PC-9 (cell line): Measurements from ENCODE around the gene CMKLR1. TPM values are rescaled to one million over a fixed set of nuclear protein-coding genes. Genes with fewer than 3 reads are reported as not detected.

ENCODE experiments used
- BruUV-seq: library from RNA; stranded (reverse); fragments of 400-500 nt; replicated peaks from 2 replicates; lab custom pipeline; 2021; lab: Mats Ljungman, UMichigan
- CTCF ChIA-PET: fragments of 300-600 bp; sonication (Branson Sonifier 250); formaldehyde crosslinking; loops from one replicate; lab custom pipeline; 2022; ENCODE audit warnings: antibody characterized with exemption; lab: Charles Lee
- POLR2A ChIA-PET: fragments of 300-600 bp; sonication (Branson Sonifier 250); formaldehyde crosslinking; loops from one replicate; lab custom pipeline; 2022; ENCODE audit warnings: antibody characterized with exemption; ENCODE audit not compliant: unreplicated experiment; lab: Charles Lee
- DNase-seq, 2 experiments: peaks; one replicate each; pipeline versions ENCODE4 v3.0.0 to v3.0.0-alpha.2; 2015 to 2022; ENCODE audit warnings: mixed read lengths in 1 of 2
- H2AFZ ChIP-seq: fragments of 200-600 bp; sonication (generic); 2 replicates; pipeline ENCODE4 v1.8.1; 2017; ENCODE audit warnings: antibody characterized with exemption
- H3F3A ChIP-seq: fragments of 200-600 bp; sonication (generic); 2 replicates; pipeline ENCODE4 v1.8.1; 2017; ENCODE audit warnings: antibody characterized with exemption, mild to moderate bottlenecking, low read depth; ENCODE audit not compliant: insufficient read depth
- H3K27ac ChIP-seq: fragments of 200-600 bp; sonication (generic); 2 replicates; pipeline ENCODE4 v1.6.1; 2016; ENCODE audit warnings: mixed run types
- H3K27me3 ChIP-seq: fragments of 200-600 bp; sonication (generic); 2 replicates; pipeline ENCODE4 v1.6.1; 2016; ENCODE audit warnings: low read depth, mixed run types; ENCODE audit not compliant: insufficient read depth
- H3K36me3 ChIP-seq: fragments of 200-600 bp; sonication (generic); 2 replicates; pipeline ENCODE4 v1.6.1; 2016; ENCODE audit warnings: low read depth, mixed run types
- H3K4me1 ChIP-seq: fragments of 200-600 bp; sonication (generic); replicated peaks from 2 replicates; pipeline ENCODE4 v1.6.1; 2016; ENCODE audit warnings: mixed run types; ENCODE audit not compliant: insufficient read depth
- H3K4me2 ChIP-seq: fragments of 200-600 bp; sonication (generic); 2 replicates; pipeline ENCODE4 v1.6.1; 2017; ENCODE audit warnings: mixed run types
- H3K4me3 ChIP-seq: fragments of 200-600 bp; sonication (generic); 2 replicates; pipeline ENCODE4 v1.6.1; 2016; ENCODE audit warnings: mixed run types
- H3K79me2 ChIP-seq: fragments of 200-600 bp; sonication (generic); 2 replicates; pipeline ENCODE4 v1.6.1; 2017; ENCODE audit warnings: low read depth, mixed run types
- H3K9me2 ChIP-seq: fragments of 200-600 bp; sonication (generic); 2 replicates; pipeline ENCODE4 v1.8.1; 2017; ENCODE audit warnings: mild to moderate bottlenecking; ENCODE audit not compliant: insufficient read depth
- H3K9me3 ChIP-seq: fragments of 200-600 bp; sonication (generic); 2 replicates; pipeline ENCODE4 v1.8.1; 2016; ENCODE audit warnings: low read depth; ENCODE audit not compliant: insufficient read depth
- H4K20me1 ChIP-seq: fragments of 200-600 bp; sonication (generic); 2 replicates; pipeline ENCODE4 v1.8.1; 2017; ENCODE audit not compliant: insufficient read depth
- CTCF ChIP-seq: fragments of 200-600 bp; sonication (generic); conservative IDR thresholded peaks from 2 replicates; pipeline ENCODE4 v1.6.1; 2017; ENCODE audit warnings: mixed run types, antibody characterized with exemption, mild to moderate bottlenecking, moderate library complexity
- EZH2 ChIP-seq: fragments of 200-600 bp; sonication (generic); IDR thresholded peaks from 2 replicates; pipeline ENCODE4 v1.8.0; 2017; ENCODE audit warnings: antibody characterized with exemption, low read depth
- intact Hi-C: fragments of 100-400 bp; cut with micrococcal nuclease; formaldehyde crosslinking; loops from one replicate; pipeline ENCODE4 v1.10.0; 2022; ENCODE audit not compliant: unreplicated experiment
- total RNA-seq: library from RNA; stranded (reverse); gene quantifications from 2 replicates; pipeline ENCODE4 v1.2.3, GENCODE V29; 2021

The CMKLR1 gene
- total RNA-seq, 1 experiment from 2014 or later, result not detected

DNA sequence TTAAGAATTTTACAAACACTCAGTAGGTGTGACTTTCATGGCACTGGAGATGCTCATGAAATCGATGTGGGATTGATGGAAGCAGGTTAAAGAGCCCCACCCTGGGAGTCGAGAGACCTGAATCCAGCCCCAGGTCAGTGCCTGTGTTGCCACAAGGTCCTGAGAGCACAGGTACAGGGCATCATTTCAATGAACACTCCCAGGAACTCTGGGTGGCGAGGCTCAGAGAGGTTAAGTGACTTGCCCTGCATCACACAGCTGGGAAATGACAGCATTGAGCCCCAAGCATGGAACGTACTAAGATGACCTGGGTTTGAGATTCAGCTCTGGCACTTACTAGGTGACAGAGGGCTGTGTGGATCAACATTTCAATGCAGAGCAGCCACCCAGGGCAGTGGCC is 98.2 kb downstream of the CMKLR1 start:
- no peak overlapping the region for H3K27ac ChIP-seq
- H4K20me1 ChIP-seq, result no peaks in the 10 kb centered on the region; the same call in 1 of the 2 replicates
- no TSS peak for BruUV-seq
- no peak overlapping the region for H2AFZ ChIP-seq
- no peaks in the 10 kb centered on the region for H3K36me3 ChIP-seq
- ChIA-PET CTCF (no interaction called here), POLR2A (no interaction called here)
- H3K4me3 ChIP-seq, result no peak overlapping the region
- no peak overlapping the region for H3K4me2 ChIP-seq
- DNase-seq, result no peak
- no peaks in the 10 kb centered on the region for H3F3A ChIP-seq
- H3K4me1 ChIP-seq, result no peaks in the 10 kb centered on the region
- no peaks in the 10 kb centered on the region for H3K9me3 ChIP-seq
- no peaks in the 10 kb centered on the region for H3K9me2 ChIP-seq
- H3K79me2 ChIP-seq, result no peaks in the 10 kb centered on the region
- no peak for TF ChIP-seq EZH2
- TF ChIP-seq CTCF, result no peak
- H3K27me3 ChIP-seq, result peaks cover 16% of the 10 kb centered on the region
- intact Hi-C loops, result no loop called here

- POLR2A ChIA-PET, result no interaction called here
- intact Hi-C loops, result no loop called here
- CTCF ChIA-PET, result no interaction called here
- Histone ChIP-seq H3K4me2 (no peak overlapping the region), H3K27me3 (peaks cover 14% of the 10 kb centered on the region), H3K27ac (no peak overlapping the region), H4K20me1 (no peaks in the 10 kb centered on the region; the same call in 1 of the 2 replicates), H3K9me3 (no peaks in the 10 kb centered on the region), H3K36me3 (no peaks in the 10 kb centered on the region), H2AFZ (no peak overlapping the region), H3K9me2 (no peaks in the 10 kb centered on the region), H3K4me3 (no peak overlapping the region), H3K79me2 (no peaks in the 10 kb centered on the region), H3F3A (no peaks in the 10 kb centered on the region), H3K4me1 (no peaks in the 10 kb centered on the region)
- DNase-seq, result no peak
- TF ChIP-seq EZH2, result no peak
- no peak for TF ChIP-seq CTCF
- BruUV-seq, result no TSS peak
Measured at GRCh38 chr12:108240027-108240785, 98.9 kb downstream of the CMKLR1 start.

DNA sequence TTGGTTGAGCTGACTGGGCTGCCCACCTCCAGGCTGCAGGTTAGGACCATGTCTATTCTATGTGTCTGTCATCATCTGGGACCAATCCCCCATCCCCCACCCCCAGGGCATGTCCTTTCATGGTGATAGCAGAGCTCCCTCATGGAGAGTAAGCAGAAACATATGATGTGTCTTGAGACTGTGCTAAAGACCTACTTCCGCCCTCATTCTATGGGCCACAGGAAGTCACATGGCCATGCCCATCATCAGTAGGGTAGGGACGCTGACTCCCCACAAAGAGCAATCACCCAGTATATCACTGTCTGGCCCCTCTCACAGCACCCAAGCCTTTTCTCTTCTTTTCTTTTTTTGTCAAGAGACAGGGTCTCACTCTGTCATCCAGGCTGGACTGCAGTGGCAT is 99.7 kb downstream of the CMKLR1 start:
- BruUV-seq, result no TSS peak
- H3K27ac ChIP-seq, result no peak overlapping the region
- DNase-seq, result no peak
- H3K27me3 ChIP-seq, result peaks cover 14% of the 10 kb centered on the region
- CTCF ChIA-PET, result no interaction called here
- H3K36me3 ChIP-seq, result no peaks in the 10 kb centered on the region
- H2AFZ ChIP-seq, result no peak overlapping the region
- H3F3A ChIP-seq, result no peaks in the 10 kb centered on the region
- H3K79me2 ChIP-seq, result no peaks in the 10 kb centered on the region
- no peak for TF ChIP-seq CTCF
- no peak for TF ChIP-seq EZH2
- H3K9me3 ChIP-seq, result no peaks in the 10 kb centered on the region
- POLR2A ChIA-PET, result no interaction called here
- intact Hi-C loops, result no loop called here
- no peaks in the 10 kb centered on the region for H3K9me2 ChIP-seq
- no peak overlapping the region for H3K4me3 ChIP-seq
- no peaks in the 10 kb centered on the region; the same call in 1 of the 2 replicates for H4K20me1 ChIP-seq
- H3K4me2 ChIP-seq, result no peak overlapping the region
- H3K4me1 ChIP-seq, result no peaks in the 10 kb centered on the region
